Fibroblast of villous mesenchyme (primary cell): ENCODE results near the gene PSD2. TPM values are rescaled to one million over a fixed set of nuclear protein-coding genes. Genes with fewer than 3 reads are reported as not detected.

Source experiments
- DNase-seq: peaks from one replicate; pipeline ENCODE4 v3.0.0-alpha.2; 2010; ENCODE audit warnings: low read depth
- H3K4me3 ChIP-seq: 2 replicates; pipeline ENCODE4 v1.5.1; 2011; ENCODE audit warnings: low read depth, mild to moderate bottlenecking, low read length
- total RNA-seq: library from RNA; depleted of rRNA; stranded (reverse); fragments of >200 nt; gene quantifications from 2 replicates; pipeline ENCODE4 v1.2.3, GENCODE V29; 2012
- TF ChIP-seq, protein P1 (sequence below): IDR thresholded peaks from 2 replicates; pipeline ENCODE4 v1.5.1; 2012; ENCODE audit warnings: low read depth, mild to moderate bottlenecking, low read length; ENCODE audit not compliant: insufficient read depth

PSD2 gene
- under 0.01 TPM in 1 of 2 replicates, not detected in the other for total RNA-seq

DNA sequence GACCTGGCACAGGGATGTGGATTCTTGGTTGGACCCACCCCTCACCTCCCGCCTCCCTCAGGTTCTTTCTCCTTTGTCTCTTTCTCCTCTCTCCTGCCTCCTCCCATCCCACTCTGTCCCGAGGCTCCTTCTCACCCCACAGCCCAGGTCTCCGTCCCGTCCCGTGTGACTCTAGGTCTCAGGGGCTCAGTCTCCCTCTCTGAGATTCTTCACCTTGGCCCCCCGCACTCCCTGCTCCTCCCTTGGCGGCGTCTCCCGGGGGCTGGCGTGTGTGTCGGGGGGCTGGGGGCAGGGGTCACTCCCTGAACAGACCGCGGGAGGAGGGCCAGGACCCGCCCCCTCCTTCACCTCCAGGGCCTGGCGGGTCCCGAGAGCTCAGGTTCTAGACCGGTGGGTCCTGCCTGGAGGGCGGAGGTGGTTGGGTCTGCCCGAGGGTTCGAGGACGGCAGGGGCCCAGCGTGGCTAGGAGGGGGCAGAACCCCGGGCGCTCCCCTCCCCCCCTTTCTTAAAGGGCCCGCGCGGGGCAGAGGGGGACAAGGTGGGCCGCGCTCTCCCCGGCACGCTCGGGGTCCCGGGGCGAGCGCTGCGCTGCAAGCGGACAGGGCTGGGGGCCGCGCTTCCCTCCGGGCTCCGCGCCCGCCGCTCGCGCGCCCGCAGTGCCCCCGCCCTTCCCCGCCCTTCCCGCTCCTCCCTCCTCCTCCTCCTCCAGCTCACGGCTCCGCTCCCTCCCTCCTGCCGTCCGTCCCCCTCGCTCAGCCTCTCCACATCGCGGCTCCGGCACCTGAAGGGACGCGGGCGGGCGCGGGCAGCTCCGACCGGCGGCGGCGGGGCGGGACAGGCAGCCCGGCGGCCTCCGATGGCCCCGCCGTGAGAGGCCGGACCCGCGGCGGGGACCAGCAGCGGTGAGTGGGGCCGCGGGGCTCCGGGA is at the start of gene PSD2:
Gene PSD2, plus strand, starts transcription at position 735 of the 928 bp plus-strand sequence. CDS start 13,633 bp downstream, outside the sequence.
- H3K4me3 ChIP-seq: no peak within 1 kb of the TSS
- TF ChIP-seq, protein P1, sequence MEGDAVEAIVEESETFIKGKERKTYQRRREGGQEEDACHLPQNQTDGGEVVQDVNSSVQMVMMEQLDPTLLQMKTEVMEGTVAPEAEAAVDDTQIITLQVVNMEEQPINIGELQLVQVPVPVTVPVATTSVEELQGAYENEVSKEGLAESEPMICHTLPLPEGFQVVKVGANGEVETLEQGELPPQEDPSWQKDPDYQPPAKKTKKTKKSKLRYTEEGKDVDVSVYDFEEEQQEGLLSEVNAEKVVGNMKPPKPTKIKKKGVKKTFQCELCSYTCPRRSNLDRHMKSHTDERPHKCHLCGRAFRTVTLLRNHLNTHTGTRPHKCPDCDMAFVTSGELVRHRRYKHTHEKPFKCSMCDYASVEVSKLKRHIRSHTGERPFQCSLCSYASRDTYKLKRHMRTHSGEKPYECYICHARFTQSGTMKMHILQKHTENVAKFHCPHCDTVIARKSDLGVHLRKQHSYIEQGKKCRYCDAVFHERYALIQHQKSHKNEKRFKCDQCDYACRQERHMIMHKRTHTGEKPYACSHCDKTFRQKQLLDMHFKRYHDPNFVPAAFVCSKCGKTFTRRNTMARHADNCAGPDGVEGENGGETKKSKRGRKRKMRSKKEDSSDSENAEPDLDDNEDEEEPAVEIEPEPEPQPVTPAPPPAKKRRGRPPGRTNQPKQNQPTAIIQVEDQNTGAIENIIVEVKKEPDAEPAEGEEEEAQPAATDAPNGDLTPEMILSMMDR: no peak
- DNase-seq: no peak

DNA sequence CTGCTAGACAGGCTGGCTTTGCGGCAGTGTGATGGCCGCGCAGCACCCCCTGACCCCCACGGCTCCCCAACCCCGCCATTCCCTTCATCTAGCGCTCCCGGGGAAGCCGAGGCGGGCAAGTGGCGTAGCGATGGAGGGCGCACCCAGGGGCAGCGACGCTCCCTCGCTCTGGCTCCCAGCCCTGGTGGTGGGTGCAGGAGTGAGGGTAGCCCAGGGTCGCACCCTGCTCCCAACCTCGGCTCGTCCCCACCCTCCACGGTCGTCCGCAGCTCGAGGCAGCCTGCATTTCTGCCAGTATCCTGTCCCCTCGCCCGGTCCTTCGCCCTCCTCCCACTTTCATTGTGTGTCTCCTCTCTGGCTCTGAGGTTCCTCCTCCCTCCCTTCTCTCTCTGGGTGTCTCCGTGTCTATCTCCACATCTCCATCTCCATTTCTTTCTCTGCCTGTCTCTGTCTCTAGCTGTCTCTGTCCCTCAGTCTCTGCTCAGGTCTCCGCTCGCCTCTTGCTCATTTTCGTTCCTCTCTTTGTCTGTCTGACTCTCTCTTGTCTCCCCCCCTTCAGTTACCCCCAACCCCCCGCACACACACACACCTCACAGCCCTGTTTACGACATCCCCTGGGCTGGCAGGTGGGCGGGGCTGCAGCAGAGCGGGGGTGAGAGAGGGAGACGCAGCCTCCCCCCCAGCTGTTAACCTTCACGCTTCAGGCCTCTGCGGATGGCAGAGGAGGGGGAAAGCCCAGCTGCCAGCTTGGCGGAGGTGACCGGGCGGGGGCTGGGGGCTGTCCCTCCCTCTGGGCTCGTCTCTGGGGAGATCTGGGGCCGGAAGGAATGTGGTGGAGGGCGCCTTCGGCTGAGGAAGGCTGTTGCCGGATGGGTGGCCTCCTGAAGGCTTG is 48.7 kb upstream of the PSD2 start:
- peak overlapping the region; percentile 42 for H3K4me3 ChIP-seq
- DNase-seq: no peak
- TF ChIP-seq, protein P1: no peak

DNA sequence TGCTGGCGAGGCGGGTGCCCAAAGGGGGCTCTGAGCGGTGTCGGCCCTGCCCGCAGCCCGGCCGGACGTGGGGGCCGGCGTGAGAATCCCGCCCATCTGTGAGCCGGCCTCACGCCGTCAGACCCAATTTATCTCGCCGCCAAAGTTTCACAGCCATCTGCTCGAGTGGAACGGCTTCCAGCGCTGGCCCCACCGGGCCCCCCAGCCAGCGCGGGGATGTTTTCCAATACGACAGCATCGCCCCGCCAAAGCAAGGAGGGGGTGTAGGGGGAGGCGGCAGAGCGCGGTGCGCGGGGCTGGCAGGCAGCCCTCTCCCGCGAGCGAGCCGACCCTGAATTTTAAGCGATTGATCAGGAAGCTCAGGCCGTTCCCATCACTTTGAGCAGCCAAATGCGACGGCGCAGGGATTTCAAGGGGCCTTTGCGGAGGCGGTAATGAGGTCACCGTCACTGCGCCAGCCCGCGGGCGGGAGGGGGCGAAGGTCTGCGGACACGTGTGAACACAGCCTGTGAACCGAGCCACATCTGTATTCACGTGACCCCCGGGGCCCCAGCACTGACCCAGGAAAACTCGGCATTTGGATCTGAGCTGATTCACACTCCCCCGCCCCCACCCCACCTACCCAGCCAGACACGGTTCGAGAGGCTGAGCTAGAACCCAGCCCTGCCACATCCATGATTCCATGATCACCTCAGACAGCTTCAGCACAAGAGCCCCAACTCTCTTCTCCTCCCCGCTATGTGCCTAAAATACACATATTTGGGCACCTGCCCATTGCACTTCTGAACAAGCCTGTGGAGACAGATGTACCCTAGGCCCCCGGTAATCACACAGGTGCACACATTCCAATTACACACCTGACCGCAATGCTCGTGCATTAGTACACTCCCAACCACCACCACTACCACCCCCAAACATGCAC is 47.8 kb upstream of the PSD2 start:
- TF ChIP-seq, protein P1: no peak
- DNase-seq: peak; percentile 52
- peak overlapping the region; percentile 42 for H3K4me3 ChIP-seq

DNA sequence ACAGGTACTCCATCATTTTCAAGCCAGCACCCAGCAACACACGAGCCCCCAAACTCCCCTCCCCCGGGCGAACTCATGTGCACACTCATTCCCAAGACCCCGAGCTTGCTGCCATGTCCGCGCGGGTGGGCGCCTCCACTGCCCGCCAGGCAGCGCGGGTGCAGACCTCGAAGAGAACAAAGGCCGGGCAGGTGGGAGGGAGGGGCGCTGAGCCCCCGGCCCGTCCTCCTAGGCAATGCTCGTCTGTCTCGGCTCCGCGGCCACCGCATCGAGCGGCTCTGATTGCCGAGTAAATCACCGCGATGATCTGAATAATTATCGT is 47.1 kb upstream of the PSD2 start:
- DNase-seq: no peak
- no peak overlapping the region for H3K4me3 ChIP-seq
- TF ChIP-seq, protein P1: no peak

DNA sequence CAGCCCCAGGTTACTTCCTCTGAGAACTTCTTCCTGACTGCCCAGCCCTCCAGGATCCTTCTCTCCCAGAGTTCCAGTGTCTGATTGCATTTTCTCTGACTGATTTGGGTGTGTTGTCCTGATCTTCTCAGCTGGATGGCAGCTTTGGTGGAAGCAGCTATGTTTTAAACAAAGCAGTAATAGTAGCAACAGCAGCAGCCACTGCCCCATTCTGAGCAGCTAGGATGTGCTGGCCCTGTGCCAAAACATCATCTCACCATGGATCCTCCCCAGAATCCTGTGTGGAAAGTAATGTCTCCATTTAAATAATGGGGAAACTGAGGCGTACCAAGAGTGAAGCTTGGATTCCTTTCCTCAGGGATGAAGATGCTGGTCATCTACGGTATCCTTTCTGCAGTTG is 46.4 kb upstream of the PSD2 start:
- no peak for DNase-seq
- TF ChIP-seq, protein P1: no peak
- no peak overlapping the region for H3K4me3 ChIP-seq

DNA sequence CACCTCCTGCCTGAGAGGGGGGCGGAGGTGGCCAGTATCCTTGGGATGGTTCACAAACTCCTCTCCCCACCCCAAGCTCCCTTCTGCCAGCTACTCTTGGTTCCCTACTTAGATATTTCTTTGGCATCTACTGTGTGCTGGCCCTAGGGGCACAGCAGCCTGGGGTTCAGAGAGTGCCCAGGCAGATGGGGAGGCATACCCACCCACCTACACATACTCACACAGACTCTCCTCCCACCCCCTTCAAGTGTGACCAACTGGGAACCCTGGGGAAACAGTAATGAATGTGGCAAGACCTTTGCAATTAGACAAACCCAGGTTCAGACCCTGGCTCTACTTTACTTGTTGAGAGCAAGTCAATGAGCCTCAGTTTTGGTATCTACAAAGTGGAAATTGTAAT is 44.4 kb upstream of the PSD2 start:
- DNase-seq: no peak
- no peak overlapping the region for H3K4me3 ChIP-seq
- TF ChIP-seq, protein P1: no peak
